ENCODE data around the gene C6orf136.

C6orf136 gene

DNA sequence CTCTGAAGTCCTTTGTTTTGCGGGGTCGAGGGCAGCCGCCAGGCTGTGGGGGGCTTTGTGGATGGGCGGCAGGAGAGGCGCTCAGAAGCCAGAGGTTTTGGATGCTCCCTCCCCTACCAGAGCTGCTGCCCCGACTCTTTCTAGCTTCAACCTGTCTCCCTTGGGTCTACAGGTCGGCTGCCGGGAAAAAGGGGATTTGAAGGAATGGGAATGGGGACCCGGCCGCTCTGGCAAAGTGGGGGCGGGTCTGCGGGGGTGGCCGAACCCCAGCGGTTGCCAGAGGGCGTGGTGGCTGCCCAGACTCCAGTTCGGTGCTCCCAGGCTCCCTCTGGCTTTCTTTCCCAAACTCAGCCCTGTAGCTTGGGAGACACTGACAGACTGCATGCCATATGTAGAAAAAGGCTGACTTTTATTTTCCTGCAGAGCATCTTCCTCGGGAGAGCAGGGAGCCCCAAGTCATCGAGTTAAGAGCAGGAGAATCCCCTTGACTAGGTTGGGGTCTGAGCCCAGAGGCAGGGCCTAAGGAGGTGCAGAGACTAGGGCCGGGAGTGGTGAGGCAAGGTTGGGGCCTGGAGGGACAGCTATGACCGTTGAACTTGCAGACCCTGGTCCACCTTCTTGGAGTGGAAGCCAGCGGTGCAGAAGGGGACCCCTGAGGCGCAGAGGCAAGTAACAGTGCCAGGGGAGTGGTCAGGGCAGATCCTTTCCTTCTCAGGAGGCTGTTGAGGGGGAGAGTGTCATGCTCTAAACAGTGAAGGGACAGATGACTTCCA, 40.9 kb downstream of the C6orf136 start:
- no peak for DNase-seq

DNA sequence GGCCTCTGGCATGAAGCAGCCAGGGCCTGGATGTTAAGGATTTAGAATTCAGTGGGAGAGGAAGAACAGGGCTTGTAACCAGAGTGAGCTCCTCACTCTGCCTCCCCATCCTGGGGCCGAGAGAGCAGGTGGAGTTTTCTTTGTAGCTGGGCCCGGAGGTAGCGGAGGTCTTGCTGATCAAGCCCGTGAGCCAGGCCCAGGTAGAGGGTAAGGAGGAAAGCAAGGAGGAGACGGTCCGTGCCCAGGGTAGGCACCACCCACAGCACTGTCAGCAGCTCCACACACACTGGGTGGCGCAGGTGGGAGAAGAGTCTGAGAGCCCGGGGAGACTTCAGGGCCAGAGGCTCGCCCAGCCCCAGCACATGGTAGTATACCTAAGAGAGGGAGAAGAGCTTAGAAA, 41.6 kb downstream of the C6orf136 start:
- no peak for DNase-seq

DNA sequence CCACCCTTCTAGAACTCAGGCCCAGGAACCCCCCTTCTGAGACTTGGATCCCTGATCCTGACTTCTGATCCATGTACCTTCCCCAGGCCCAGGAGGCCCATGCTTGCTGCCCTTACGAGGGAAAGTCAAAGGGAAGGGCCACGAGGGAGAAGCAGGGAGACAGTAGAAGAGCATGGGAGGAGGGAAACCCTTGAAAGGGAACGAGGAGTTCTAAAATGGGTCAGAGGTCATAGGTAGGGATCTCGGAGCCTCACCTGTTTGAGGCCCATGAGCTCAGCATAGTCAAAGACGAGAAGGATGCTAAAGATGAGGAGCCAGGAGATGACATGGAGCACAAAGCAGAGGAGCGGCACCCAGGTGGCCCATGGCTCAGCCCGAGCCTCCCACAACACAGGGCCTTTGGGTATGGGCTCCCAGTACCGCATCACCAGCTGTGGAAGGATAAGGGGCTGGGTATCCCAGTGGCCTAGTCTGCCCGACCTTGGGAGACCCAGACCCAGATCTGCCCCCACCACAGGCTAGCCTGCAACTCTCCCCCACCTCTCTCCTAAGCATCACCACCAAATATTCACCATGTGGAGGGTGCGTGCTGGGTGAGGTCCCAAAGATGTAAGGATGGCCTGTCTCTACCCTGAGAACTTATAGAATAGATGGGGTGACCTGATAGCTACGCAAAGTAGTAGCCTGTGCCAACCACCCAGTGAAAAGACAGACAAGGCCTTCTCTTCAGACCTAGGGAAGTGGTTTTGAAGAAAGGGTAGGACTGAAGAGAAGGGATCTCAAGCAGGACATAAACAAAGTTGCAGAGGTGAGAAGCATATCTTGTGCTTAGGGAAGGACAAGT, 42.3 kb downstream of the C6orf136 start:
- no peak for DNase-seq

DNA sequence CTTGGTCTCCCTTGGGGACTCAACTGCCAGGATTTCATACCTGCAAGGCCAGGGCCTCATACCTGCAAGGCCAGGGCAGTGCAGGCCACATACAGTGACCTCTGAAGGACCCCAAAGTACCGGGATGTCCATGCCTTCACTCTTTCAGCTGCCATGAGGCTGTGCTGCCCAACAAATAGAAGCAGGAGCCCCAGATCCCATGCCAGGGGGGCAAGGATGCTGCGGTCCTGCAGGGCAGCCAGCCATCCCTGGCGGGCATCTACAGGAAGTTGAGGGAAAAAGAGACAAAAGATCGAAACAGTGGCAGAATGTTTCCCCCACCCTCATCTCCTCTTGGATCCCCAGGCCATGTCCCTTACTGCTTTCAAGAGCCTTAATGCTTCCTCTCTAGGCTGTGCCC, 43.1 kb downstream of the C6orf136 start:
- DNase-seq = no peak

DNA sequence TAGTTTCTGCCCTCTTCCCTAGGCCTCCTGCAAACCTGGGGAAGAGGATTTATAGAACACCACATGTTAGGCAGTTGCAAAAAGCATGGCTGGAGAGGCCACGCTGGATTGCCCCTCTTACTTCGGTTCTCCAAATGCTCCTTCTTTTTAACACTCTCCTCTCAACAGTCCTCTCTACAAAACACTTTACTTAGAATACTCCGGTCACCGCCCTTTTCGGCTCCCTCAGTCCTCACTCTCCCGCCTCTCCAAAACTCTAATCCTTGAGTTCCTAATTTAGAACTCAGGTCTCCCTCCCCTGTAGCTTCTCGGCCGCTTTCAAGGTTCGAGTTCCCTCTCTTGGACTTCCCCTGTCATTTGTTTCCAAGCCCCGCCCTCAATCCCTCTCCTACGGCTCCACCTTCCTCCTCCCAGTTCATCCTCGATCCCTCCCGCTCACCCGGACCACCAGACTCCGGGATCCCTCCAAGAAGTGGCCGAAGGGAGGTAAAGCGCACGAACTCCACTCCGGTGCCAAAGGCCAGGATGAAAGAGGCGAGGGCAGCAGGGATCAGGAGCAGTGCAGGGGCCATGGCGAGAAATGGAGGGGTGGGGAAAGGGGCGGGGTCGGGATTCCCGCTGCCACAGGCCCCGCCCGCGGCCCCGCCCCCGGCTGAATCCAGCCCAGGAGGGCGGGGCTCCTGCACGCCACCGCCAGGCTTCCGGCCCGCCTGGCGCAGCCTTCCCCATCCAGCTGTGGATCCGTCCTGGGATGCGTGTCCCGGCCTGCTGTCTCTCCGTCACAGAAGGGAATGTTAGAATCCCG, 43.7 kb downstream of the C6orf136 start, which contains the start of gene NRM:
NRM (minus strand) TSS at position 582 of the 805 bp plus-strand sequence; CDS start at position 572, 10 bp downstream.
- peak; percentile 74 for DNase-seq

DNA sequence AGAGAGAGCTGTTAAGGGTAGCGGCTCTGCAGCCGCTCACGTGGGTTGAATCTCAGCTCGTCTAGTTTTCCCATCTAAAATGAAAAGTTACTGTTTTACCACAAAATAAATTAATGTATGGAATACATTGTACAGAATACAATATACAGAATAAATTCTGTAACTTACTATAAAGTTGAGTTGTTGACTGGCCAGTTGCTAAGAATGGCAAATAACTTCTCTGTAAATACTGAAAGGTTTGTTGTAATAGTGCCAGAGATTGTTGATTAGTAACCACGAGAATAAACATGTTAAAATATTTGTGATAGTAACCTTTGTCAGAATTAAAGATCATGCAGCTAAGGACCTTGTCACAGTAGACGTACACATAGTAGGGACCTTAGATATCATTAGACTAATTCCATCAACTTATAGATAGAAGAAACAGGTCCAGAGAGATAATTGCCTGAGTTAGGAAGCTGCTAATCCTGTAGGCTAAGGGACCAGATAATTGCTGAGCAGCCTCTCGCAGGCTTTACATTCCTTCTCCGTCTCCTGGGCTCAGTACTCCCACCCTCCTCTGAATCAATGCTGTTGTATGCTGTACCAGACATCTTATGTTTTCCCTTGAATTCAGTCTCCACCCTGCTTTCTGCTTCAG, 44.4 kb downstream of the C6orf136 start:
- no peak for DNase-seq

DNA sequence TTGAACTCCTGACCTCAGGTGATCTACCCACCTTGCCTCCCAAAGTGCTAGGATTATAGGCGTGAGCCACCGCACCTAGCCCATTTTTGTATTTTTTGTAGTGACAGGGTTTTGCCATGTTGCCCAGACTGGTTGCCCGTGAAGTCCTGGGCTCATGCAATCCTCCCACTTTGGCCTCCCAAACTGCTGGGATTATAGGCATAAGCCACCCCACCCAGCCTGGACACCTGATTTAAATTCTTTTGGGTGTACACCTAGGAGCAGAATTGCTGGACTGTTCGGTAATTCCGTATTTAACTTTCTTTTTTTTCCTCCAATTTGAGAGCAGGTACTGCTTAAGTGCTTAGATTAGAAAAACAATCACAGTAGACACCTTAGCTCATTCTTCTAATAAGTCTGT, 49.5 kb downstream of the C6orf136 start:
- DNase-seq = no peak

DNA sequence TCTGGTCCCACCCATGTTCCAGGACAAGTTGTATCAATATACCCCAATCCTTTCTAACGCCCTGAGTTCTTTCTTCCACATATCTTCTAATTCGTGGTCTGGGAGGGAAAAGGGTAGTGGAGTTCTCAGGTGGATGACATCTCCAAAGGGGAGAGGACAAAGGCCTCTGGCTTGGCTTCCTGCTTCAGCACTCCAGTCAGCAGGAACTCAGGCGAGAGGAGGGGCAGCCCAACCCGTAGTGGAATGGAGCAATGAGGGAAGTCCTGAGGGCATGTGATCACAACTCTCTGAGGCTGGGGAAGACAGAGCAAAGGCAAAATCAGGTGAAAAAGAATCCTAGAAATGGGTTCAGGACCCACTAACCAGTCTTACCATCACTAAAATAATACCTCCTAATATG, 53.4 kb downstream of the C6orf136 start:
- no peak for DNase-seq

All from GDM1 (cell line).